Effector memory CD4-positive, alpha-beta T cell (primary cell): ENCODE data around the gene ASXL1.

ENCODE experiments used
- DNase-seq, 3 donors: peaks; one replicate each; pipeline ENCODE4 v3.0.0-alpha.2; 2020
- H3K27ac ChIP-seq: 2 replicates; pipeline ENCODE4 v1.7.0; 2013; ENCODE audit warnings: mild to moderate bottlenecking, low read length, moderate library complexity; ENCODE audit not compliant: insufficient read depth, poor library complexity, severe bottlenecking
- H3K27me3 ChIP-seq: replicated peaks from 2 replicates; pipeline ENCODE4 v1.7.0; 2013; ENCODE audit warnings: mild to moderate bottlenecking, low read length; ENCODE audit not compliant: insufficient read depth, control insufficient read depth, poor library complexity, severe bottlenecking
- H3K36me3 ChIP-seq: 2 replicates; pipeline ENCODE4 v1.7.0; 2013; ENCODE audit warnings: mild to moderate bottlenecking, low read length, moderate library complexity; ENCODE audit not compliant: control insufficient read depth, insufficient read depth
- H3K4me1 ChIP-seq: 2 replicates; pipeline ENCODE4 v1.7.0; 2013; ENCODE audit warnings: low read length, mild to moderate bottlenecking; ENCODE audit not compliant: control insufficient read depth, insufficient read depth, poor library complexity, severe bottlenecking
- H3K4me3 ChIP-seq: 2 replicates; pipeline ENCODE4 v1.7.0; 2013; ENCODE audit warnings: low read length, low read depth, mild to moderate bottlenecking; ENCODE audit not compliant: insufficient read depth, poor library complexity, severe bottlenecking
- H3K9me3 ChIP-seq: 2 replicates; pipeline ENCODE4 v1.7.0; 2013; ENCODE audit warnings: mild to moderate bottlenecking, low read length, moderate library complexity; ENCODE audit not compliant: control insufficient read depth

Gene ASXL1

DNA sequence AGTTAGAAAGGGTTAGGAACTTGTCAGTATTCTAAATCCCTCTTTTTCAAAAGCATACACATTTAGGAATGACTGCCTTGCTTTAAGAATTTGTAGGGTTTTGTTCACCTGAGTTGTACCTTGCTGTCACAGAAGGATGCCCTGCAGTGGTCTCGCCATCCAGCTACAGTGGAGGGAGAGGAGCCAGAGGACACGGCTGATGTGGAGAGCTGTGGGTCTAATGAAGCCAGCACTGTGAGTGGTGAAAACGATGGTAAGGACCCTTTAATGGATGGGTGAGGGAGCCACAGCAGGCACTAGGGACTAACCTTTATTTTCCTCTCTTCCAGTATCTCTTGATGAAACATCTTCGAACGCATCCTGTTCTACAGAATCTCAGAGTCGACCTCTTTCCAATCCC lies 69.9 kb downstream of the ASXL1 start:
- Histone ChIP-seq H3K36me3 (peaks cover 57% of the 10 kb centered on the region), H3K4me1 (no peaks in the 10 kb centered on the region), H3K27ac (no peak overlapping the region), H3K4me3 (no peak overlapping the region), H3K9me3 (no peaks in the 10 kb centered on the region), H3K27me3 (no peaks in the 10 kb centered on the region)
- DNase-seq: no peak

DNA sequence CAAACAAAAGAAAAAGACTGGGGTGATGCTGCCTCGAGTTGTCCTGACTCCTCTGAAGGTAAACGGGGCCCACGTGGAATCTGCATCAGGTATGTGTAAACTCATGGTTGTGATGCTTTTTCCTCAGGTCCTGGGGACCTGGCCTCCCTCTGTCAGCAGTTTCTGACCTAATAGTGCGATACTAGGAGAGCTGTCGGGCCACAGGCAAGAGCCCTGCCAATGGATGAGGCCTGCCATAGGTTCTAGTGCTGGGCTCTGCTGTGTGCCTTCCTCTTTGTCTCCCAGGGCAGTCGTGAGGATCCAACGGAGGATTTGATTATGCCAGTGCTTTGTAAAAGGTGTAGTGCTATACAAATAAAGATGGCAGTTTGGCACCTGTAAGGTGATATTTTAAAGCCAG lies 71.2 kb downstream of the ASXL1 start:
- Histone ChIP-seq H3K9me3 (no peaks in the 10 kb centered on the region), H3K4me3 (no peak overlapping the region), H3K27me3 (no peaks in the 10 kb centered on the region), H3K36me3 (peaks cover 70% of the 10 kb centered on the region), H3K27ac (no peak overlapping the region), H3K4me1 (no peaks in the 10 kb centered on the region)
- DNase-seq: no peak

DNA sequence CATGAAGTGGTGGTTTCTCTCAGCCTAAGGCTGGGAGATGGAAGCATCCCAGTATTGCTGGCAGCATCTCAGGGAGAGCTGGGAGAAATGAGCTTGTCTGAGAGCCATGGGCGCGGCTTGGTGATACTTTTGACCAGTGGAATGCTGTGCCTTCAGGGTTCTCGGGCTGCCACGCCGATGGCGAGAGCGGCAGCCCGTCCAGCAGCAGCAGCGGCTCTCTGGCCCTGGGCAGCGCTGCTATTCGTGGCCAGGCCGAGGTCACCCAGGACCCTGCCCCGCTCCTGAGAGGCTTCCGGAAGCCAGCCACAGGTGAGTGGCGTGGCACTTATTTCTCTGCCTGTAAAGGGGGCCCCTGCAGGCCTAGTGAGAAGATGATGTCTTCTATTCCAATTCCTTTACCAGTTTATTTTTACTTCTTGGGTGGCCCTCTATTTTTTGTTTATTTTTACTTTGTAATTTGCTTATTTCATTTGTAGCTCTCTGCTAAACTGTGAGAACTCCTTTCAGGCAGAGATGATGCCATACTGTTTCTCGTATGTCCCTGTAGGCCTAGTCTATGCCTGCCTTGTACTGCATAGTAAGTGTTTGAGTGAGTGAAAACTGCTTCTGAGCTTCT lies 71.7 kb downstream of the ASXL1 start:
- H3K27ac ChIP-seq: no peak overlapping the region
- H3K36me3 ChIP-seq: peaks cover 75% of the 10 kb centered on the region
- H3K4me3 ChIP-seq: no peak overlapping the region
- H3K4me1 ChIP-seq: no peaks in the 10 kb centered on the region
- H3K27me3 ChIP-seq: no peaks in the 10 kb centered on the region
- H3K9me3 ChIP-seq: no peaks in the 10 kb centered on the region
- no peak for DNase-seq

DNA sequence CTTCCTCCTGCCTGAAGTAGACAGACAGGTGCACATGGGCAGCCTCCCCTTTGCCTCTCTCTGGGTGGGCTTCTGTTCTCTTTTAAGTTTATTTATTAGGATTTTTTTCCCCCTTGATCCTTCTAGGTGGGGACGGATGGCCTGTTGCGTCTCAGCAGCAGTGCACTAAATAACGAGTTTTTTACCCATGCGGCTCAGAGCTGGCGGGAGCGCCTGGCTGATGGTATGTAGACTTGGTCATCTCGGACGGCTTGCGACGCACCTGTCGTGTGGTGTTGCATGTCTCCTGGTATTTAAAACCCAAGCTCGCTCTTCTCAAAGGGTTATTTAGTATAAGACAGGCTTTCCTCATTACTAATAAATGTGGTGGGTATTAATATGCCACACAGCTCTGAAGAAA lies 73.3 kb downstream of the ASXL1 start:
- H3K36me3 ChIP-seq: peaks cover 86% of the 10 kb centered on the region
- no peak for DNase-seq

DNA sequence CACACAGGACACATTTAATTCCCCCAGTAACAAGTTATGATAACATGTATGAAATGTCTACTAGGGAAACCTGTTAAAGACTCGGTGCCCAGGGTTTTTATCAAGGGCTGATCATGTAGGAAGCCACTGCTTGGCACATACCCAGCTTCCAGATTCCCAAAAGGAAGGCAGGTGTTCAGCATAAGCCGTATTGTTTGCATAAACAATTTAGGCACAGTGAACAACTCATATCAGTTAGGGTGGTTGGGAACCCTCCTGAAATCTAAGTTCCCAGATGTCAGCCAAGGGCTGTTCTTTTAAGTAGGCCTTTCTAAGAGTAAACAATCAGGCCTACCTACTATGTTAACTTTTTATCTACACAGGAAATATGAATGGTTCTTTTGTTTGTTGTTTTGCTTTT lies 74.1 kb downstream of the ASXL1 start:
- DNase-seq: no peak
- Histone ChIP-seq H3K27me3 (no peaks in the 10 kb centered on the region), H3K9me3 (no peaks in the 10 kb centered on the region), H3K36me3 (peaks cover 94% of the 10 kb centered on the region), H3K4me1 (no peaks in the 10 kb centered on the region), H3K27ac (no peak overlapping the region), H3K4me3 (no peak overlapping the region)

More for the DNA sequence above, 73.3 kb downstream of the ASXL1 start:
- Histone ChIP-seq H3K4me3 (no peak overlapping the region), H3K9me3 (no peaks in the 10 kb centered on the region), H3K27me3 (no peaks in the 10 kb centered on the region), H3K27ac (no peak overlapping the region), H3K4me1 (no peaks in the 10 kb centered on the region)

DNA sequence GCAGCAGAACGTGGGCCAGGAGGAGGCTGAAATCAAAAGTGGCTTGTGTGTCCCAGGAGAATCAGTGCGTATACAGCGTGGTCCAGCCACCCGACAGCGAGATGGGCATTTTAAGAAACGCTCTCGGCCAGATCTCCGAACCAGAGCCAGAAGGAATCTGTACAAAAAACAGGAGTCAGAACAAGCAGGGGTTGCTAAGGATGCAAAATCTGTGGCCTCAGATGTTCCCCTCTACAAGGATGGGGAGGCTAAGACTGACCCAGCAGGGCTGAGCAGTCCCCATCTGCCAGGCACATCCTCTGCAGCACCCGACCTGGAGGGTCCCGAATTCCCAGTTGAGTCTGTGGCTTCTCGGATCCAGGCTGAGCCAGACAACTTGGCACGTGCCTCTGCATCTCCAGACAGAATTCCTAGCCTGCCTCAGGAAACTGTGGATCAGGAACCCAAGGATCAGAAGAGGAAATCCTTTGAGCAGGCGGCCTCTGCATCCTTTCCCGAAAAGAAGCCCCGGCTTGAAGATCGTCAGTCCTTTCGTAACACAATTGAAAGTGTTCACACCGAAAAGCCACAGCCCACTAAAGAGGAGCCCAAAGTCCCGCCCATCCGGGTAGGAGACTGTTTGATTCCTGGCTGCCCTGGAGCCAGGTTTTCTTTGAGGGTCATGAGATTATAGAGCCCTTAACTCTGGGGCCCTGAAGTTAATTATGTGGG lies 75.3 kb downstream of the ASXL1 start:
- Histone ChIP-seq H3K4me1 (no peaks in the 10 kb centered on the region), H3K9me3 (no peaks in the 10 kb centered on the region), H3K4me3 (no peak overlapping the region)

GRCh38 chr20:32434434-32434833 lies 76.3 kb downstream of the ASXL1 start:
- H3K36me3 ChIP-seq: peaks cover 90% of the 10 kb centered on the region

More for the DNA sequence above, 75.3 kb downstream of the ASXL1 start:
- Histone ChIP-seq H3K27ac (no peak overlapping the region), H3K36me3 (peaks cover 93% of the 10 kb centered on the region), H3K27me3 (no peaks in the 10 kb centered on the region)
- no peak for DNase-seq

DNA sequence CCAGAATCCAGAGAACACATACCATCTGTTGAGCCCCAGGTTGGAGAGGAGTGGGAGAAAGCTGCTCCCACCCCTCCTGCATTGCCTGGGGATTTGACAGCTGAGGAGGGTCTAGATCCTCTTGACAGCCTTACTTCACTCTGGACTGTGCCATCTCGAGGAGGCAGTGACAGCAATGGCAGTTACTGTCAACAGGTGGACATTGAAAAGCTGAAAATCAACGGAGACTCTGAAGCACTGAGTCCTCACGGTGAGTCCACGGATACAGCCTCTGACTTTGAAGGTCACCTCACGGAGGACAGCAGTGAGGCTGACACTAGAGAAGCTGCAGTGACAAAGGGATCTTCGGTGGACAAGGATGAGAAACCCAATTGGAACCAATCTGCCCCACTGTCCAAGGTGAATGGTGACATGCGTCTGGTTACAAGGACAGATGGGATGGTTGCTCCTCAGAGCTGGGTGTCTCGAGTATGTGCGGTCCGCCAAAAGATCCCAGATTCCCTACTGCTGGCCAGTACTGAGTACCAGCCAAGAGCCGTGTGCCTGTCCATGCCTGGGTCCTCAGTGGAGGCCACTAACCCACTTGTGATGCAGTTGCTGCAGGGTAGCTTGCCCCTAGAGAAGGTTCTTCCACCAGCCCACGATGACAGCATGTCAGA lies 77.4 kb downstream of the ASXL1 start:
- Histone ChIP-seq H3K27me3 (no peaks in the 10 kb centered on the region), H3K9me3 (no peaks in the 10 kb centered on the region), H3K4me1 (no peaks in the 10 kb centered on the region), H3K27ac (no peak overlapping the region), H3K36me3 (peaks cover 83% of the 10 kb centered on the region), H3K4me3 (no peak overlapping the region)
- no peak for DNase-seq

More at GRCh38 chr20:32434434-32434833, 76.3 kb downstream of the ASXL1 start:
- Histone ChIP-seq H3K4me3 (no peak overlapping the region), H3K27me3 (no peaks in the 10 kb centered on the region), H3K4me1 (no peaks in the 10 kb centered on the region), H3K9me3 (no peaks in the 10 kb centered on the region), H3K27ac (no peak overlapping the region)
- DNase-seq: no peak

DNA sequence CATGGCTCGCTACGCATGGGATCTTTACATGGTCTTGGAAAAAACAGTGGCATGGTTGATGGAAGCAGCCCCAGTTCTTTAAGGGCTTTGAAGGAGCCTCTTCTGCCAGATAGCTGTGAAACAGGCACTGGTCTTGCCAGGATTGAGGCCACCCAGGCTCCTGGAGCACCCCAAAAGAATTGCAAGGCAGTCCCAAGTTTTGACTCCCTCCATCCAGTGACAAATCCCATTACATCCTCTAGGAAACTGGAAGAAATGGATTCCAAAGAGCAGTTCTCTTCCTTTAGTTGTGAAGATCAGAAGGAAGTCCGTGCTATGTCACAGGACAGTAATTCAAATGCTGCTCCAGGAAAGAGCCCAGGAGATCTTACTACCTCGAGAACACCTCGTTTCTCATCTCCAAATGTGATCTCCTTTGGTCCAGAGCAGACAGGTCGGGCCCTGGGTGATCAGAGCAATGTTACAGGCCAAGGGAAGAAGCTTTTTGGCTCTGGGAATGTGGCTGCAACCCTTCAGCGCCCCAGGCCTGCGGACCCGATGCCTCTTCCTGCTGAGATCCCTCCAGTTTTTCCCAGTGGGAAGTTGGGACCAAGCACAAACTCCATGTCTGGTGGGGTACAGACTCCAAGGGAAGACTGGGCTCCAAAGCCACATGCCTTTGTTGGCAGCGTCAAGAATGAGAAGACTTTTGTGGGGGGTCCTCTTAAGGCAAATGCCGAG lies 78.2 kb downstream of the ASXL1 start:
- Histone ChIP-seq H3K4me3 (no peak overlapping the region), H3K4me1 (no peaks in the 10 kb centered on the region), H3K36me3 (peaks cover 80% of the 10 kb centered on the region), H3K9me3 (no peaks in the 10 kb centered on the region), H3K27me3 (no peaks in the 10 kb centered on the region), H3K27ac (no peak overlapping the region)
- DNase-seq: no peak
